GDM1 (cell line): ENCODE results near the gene PTPRC.

Experiments
- DNase-seq: peaks from one replicate; lab custom pipeline; 2025; lab: John Stamatoyannopoulos, UW

Gene PTPRC

DNA sequence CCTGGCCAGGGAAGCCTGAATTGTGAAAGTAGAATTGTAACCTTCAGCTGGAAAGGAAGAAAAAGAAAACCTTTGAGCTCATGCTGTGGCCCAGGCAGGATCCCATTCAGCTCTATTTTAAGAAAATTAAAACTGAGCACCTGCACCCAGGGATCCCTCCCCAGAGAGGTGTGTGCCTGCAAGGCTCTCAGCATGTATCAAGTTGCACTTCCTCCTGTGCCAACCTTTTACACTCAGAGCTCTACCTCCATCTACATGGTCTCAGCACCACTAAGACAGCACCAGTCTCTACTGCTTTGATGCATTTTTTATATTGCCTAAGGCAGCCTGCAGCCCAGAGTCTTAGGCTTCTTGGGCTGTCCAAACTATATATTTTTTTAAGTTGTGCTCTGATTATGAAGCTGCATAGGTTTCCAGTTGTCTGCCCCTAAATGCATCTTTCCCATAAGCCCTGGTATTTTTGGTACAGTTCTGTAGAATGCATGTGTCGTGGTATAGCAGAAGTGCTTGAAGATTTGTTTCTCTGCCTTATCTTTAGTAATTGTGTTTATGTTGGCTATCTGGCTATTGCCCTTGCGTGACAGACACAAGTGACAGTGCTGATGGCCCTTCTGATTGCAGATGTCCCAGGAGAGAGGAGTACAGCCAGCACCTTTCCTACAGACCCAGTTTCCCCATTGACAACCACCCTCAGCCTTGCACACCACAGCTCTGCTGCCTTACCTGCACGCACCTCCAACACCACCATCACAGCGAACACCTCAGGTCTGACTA lies 63.1 kb downstream of the PTPRC start:
- no peak for DNase-seq

DNA sequence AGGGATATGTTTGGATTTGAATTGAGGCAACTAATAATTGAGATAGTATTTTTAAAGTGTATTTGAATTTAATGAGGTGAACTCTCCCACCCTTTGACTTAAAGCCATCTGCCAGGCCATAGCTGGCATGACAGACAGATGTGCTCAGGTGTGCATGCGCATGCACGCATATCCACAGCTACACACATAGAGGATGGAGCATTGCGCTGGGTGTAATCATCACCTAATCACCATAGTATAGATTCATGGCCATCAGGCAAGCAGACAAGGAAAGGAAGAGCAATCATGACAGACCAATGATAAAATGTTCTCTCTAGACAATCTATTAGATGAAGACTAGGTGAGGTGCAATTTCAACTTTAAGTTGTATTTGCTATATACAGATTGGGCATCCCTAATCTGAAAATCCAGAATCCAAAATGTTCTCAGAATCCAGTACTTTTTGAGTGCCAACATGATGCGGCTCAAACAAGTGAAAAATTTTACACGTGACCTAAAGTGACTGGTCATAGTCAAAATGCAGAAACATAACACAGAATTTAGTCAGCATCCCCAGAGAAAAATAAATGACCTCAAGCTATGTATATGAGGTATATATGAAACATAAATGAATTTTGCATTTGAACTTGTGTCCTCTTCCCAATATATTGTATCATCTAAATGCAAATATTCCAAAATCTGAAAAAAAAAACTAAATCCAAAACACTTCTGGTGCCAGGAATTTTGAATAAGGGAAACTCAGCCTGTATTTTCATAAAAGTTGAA lies 70.1 kb downstream of the PTPRC start:
- no peak for DNase-seq

DNA sequence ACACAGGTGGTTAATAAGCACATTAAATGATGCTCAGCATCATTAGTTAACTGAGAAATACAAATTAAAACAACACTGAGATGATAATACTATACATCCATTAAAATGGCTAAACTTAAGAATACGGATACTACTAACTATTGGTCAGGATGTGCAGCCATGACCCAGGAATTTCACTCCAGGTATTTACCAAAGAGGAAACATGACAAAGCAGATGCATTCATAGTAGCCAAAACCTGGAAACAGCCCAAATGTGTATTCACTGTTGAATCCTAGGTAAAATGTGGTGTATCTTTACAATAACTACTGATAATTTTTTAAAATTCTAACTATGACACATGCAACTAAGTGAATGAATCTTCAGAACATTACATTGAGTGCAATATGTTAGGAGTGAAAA lies 73.0 kb downstream of the PTPRC start:
- DNase-seq = no peak

DNA sequence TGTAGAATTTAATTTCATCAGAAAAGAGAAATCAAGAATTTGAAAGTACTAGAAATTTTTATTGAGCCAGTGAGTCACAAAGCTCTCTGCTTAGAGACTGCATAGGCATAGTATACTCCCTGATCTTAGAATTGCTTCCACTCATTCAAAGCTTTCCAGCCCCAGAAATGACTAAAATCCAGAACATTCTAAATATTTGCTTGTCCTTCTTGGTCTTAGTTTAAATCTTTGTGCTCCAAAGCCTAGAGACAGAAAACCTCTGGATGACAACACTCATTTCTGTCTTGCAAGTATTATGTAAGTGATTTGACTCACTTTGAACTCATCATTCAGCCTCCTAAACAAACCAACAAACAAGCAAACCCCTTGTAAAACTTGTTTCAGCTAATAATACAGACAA lies 74.2 kb downstream of the PTPRC start:
- no peak for DNase-seq

DNA sequence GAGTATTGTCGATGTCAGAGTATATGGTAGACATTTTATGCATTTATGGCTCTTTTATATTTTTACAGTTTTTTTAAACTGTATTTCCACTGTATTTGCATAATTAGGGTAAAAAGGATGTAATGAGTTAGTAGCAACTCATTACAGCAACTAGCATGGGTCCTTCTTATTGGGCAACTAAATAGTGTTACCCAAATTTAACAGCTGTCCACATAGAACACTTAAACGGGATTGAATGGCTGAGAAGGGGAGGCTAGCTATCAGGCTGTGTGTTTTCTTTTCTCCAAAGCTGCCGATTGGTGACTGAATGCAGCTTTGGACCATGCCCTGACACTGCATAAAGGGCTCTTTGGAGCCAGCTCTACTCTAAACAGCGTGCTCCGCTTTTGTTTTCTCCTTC lies 75.4 kb downstream of the PTPRC start:
- no peak for DNase-seq

DNA sequence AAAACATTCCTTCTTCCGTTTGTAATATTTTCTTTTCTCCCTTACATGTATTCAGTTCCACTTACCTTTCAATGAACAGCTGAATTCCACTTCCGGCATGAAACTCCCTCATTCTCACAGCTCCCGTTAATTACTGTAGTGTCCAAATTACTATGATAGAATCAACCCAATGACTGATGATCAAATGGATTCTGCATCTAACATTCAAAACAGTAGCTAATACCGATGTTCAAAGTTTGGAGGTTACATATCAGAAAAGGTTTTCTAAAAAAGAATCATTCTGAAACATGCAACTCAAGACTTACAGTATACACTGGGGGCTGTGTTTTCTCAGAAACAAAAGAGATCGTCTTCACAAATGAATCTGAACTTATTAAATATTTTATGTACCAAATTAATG lies 77.2 kb downstream of the PTPRC start:
- DNase-seq = no peak

DNA sequence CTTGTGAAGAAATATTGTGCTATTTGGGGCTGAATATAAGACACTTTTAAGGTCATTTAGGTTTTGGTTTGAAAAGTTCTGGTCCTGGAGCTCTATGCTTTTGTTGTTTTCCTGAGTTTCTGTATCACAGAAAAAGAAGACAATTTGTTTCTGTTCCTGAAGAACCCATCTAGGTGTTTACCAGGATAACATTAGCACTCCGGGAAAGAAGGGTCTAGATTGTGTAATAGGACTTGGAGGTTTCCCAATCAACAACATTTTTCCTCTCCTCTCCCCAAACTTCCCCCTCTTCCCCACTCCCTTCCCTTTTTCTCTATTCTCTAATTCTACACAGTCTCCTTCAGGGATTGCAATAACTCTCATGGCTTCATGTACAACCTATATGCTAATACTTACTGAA lies 78.7 kb downstream of the PTPRC start:
- DNase-seq = no peak

DNA sequence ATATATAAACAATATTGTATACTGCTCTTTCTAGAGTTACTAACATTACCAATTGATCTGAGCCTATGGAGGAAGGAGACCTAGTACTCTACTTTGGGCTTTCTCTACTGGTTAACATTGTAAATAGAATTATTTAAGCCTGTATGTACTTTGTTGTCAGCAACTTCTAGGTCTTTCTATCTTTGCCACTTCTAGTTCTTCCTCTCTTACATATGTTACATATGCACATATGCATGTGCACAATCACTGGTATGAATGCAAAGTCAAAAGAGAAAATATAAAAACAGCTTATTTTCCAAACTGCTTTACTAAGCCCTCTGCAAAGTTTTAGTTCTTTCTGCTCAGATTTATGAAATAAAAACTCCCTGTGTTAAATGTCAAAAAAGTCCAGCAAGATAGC lies 84.3 kb downstream of the PTPRC start:
- DNase-seq = no peak

DNA sequence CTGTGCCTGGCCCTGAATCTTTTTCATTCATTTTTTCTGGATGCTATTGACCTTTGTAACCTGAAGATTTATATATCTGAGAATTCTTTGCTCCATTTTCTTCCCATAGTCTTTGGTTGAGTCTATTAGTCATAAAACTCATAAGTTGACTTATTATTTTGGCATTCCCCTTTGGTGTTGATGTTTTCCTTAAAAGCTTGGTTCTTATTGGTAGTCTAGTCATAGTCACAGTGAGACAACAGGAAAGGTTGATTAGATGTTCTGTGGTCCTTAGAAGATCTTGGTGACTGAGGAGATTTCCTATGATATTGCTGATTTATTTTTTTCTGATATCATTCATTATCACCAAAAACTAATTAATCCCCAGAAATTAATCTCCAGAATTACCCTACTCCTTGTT lies 86.2 kb downstream of the PTPRC start:
- DNase-seq = no peak

DNA sequence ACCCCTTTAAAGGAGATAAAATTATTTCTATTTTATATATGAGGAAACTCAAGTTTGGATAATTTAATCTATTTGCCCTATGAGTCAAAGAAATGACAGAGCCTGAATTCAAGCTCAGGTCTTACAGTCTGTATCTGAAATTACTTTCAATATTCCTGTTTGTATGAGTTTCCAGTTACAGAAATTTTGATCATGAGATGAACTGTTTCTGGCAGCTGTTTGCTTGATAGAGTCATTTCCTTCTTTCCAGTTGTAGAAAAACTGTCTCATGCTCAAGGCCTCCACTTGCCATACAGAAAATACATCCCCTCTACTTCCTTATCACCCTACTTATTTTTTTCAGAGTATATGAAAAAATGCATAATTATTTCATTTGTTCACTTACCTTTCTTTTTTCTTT lies 87.6 kb downstream of the PTPRC start:
- DNase-seq = no peak

DNA sequence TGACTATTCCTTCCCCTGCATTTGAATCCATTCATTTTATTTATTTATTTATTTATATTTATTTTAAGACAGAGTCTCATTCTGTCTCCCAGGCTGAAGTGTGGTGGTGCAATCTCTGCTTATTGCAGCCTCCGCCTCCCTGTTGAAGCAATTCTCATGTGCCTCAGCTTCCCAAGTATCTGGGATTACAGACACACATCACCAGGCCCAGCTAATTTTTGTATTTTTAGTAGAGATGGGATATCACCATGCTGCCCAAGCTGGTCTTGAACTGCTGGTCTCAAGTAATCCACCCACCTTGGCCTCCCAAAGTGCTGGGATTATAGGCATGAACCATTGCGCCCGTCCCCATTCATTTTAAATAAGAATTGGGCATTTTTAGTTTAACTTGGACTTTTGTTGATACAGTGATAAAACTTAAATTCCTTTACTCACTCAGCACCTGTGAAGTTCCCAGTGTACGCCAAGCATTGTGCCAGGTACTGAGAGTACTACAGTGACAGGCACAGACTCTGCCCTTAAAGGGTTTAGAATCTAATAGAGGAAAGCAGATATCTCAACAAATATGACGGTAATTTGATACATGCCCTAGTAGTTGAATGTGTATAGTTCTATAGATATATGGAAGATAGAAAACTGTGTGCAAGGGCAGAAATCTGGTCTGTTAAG lies 90.5 kb downstream of the PTPRC start:
- DNase-seq = no peak

DNA sequence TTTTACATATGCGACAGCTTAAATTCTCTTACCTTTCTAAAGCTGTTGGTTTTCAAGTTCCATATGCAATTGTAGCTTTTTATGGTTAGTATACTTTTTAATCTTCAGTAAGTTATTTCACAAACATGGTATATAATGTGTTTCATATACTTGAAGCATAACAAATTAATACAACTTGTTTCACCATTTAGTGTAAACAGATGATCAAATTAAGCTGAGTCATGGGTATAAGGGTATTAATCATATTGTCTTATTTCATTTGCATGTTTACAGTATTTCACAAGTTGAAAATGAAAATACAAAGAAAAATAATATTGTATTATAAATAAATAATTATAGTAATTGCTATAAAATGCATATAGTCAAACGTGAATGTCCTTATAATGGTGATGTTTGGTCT lies 92.1 kb downstream of the PTPRC start:
- DNase-seq = no peak

DNA sequence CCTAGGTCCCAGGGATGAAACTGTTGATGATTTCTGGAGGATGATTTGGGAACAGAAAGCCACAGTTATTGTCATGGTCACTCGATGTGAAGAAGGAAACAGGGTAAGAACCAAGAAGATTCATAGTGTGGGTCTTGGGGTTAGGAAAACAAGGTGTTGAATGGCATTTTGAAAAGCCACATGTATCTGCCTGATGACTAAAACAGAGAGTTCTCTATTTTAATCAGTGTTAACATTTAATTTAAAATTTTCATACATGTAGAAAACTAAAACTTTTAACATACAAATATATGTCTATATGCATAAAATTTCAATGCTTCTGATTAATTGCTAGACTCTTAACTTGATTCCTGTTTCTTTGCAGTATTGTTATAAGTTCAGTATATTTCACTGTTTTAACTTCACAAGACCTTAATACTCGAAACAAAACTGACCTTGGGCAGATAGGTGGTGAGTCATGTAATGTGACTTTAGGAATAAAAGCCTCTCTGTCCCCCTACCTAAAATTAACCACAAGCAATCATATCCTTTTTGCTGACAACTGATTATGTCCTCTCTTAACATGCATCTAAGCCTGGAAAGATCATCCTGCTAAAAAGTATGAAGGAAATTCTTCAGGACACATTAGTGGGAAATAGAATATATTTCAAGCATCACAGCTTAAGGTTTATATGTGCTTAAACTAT lies 95.6 kb downstream of the PTPRC start:
- no peak for DNase-seq

DNA sequence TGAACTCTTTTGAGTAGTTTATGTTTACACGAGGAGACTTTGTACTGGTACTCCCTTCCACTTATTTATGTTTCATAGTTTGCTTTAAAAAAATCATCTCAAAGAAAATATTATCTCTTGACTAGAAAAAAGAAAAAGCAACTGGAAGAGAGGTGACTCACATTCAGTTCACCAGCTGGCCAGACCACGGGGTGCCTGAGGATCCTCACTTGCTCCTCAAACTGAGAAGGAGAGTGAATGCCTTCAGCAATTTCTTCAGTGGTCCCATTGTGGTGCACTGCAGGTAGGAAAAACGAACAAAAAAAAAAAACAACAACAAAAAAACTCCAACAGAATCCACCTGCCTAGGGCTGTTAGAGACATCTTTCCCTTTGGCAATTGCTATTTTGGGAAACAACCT lies 102.9 kb downstream of the PTPRC start:
- DNase-seq = no peak

DNA sequence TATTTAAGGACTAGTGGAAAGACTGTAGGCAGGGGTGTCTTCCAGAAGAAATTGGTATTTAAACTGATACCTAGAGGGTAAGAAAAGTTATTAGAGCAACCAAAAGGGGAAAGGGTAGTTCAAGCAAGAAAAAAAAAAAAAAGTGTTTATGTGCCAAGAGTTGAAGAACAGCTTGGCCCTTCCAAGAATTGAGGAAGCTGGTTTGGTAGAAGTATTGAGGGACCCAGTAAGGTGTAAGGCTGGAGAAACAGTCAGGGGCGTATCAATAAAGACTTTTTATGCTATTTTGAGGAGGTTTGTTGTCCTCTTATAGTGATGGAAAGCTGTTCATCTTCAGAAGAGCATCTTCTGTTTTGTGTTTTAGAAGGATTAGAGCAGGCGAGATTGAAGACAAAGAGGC lies 108.3 kb downstream of the PTPRC start:
- DNase-seq = no peak

DNA sequence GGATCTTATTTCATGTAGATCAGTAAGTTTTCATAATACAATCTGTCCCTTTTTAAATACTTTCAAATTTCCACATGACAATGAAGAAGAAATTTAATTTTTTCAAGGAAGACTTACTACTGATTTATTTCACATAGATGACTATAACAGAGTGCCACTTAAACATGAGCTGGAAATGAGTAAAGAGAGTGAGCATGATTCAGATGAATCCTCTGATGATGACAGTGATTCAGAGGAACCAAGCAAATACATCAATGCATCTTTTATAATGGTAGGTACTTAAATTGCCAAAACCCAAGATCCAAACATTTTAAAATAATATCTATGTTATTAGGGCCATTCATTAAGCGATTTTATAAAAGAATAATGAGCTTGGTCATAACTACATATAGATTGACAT lies 110.4 kb downstream of the PTPRC start:
- DNase-seq = no peak

DNA sequence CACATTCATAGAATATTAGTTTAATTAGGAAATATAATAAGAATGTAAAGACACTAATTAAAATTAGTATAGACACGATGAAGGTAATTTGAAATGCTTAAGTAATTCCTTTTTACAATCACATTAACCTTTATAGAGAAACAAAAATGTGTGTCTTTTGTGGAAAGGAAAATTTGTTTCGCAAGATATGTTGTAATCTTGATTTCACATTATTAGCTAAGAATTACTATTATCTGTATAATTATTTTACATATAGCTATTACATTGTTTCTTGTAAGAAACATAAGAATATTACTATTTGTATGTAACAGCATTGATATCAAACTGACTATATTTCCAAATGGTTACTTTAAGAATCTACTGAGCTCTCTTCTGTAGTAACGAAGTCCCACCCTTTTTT lies 111.2 kb downstream of the PTPRC start:
- DNase-seq = no peak

DNA sequence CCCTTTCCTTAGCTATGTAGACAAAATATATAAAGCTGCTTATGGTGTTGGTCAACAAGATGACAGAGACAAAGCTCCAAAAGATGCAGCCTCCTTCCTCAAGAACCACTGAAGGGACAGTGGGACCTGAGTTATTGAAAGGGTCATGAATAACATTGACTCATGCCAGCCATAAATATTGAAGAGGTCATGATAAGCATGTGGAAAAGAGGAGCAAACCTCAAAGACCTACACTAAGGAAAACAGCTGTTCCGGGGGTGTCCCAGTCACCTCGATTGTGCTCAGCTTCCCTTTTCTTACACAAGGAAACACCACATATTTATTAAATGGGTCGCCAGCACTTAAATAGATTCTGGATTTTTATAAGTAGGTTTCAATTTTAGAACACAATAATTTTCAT lies 112.9 kb downstream of the PTPRC start:
- no peak for DNase-seq

DNA sequence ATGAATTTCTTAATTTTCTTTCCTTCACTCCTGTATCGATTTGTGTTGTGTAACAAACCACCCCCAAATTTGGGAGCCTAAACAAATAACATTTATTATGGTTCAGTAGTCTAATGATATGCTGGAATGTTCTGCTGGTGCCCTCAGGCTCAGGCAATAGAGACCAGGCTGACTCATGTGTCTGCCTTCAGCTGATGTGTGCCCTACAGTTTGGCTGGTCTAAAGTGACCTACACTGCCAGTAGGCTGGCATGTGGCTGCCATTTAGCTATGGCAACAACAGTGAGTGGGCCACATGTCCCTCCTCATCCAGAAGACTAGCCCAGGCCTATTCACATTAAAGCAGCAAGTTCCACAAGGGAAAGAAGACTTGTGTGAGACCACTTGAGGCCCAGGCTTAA lies 115.8 kb downstream of the PTPRC start:
- no peak for DNase-seq

DNA sequence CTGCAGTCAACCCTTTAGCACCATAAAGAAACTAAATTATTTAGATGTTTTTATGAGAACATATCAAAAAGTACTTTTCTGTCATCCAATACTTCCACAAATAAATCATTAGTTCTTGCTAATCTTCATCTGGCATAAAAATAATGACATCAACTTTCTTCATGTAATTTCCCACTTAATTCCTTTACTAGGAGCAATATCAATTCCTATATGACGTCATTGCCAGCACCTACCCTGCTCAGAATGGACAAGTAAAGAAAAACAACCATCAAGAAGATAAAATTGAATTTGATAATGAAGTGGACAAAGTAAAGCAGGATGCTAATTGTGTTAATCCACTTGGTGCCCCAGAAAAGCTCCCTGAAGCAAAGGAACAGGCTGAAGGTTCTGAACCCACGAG lies 116.9 kb downstream of the PTPRC start:
- no peak for DNase-seq

DNA sequence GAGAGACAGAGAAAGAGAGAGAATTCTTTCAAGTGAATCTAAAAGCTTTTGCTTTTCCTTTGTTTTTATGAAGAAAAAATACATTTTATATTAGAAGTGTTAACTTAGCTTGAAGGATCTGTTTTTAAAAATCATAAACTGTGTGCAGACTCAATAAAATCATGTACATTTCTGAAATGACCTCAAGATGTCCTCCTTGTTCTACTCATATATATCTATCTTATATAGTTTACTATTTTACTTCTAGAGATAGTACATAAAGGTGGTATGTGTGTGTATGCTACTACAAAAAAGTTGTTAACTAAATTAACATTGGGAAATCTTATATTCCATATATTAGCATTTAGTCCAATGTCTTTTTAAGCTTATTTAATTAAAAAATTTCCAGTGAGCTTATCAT lies 117.6 kb downstream of the PTPRC start:
- DNase-seq = no peak

DNA sequence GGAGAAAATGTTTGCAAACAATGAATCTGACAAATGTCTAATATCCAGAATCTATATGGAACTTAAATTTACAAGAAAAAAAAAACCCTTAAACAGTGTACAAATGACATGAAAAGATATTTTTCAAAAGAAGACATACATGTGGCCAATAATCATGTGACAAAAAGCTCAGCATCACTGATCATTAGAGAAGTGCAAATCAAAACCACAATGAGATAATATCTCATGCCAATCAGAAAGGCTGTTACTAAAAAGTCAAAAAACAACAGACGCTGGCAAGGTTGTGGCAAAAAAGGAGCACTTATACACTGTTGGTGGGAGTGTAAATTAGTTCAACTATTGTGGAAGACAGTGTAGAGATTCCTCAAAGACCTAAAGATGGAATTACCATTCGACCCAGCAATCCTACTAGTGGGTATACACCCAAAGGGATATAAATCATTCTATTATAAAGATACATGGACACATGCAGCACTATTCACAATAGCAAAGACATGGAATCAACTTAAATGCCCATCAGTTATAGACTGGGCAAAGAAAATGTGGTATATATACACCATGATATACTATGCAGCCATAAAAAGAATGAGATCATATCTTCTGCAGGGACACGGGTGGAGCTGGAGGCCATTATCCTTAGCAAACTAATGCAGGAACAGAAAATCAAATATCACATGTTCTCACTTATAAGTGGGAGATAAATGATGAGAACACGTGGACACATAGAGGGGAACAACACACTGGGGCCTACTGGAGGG lies 123.2 kb downstream of the PTPRC start:
- no peak for DNase-seq
